Body of pancreas (tissue), 4 donors: ENCODE measurements around the gene ASTN1.

Experiments
- CTCF ChIP-seq, 7 experiments: fragments of 450-650 bp in 4 of 7; fragments of 200-600 bp in 3 of 7; sonication (generic) in 3 of 7; IDR thresholded peaks; one replicate each; pipeline ENCODE4 v1.5.1; 2016 to 2019; ENCODE audit warnings: antibody characterized with exemption in 7 of 7
- POLR2A ChIP-seq, 3 donors: fragments of 450-650 bp; IDR thresholded peaks; one replicate each; pipeline ENCODE4 v1.6.1; 2016; ENCODE audit warnings: antibody characterized with exemption in 3 of 3, mild to moderate bottlenecking in 2 of 3

GRCh38 chr1:177065430-177065829 lies 99.1 kb downstream of the ASTN1 start:
- TF ChIP-seq CTCF (IDR thresholded peaks at IDR 0.05) (no peak), POLR2A (IDR thresholded peaks at IDR 0.05) (no peak)
